Hematopoietic multipotent progenitor cell treated with erythropoietin and hydrocortisone succinate and interleukin-3 and kit ligand, for 8 days (in vitro differentiated cells): ENCODE results near the gene CSTF1.
"Not testable (repeated sequence)": the region's sequence is repeated elsewhere in the genome, so short reads cannot be mapped to it uniquely, and the experiment has no call there.

Experiments used
- DNase-seq: peaks from one replicate; pipeline ENCODE4 v3.0.0-alpha.2; 2015

The CSTF1 gene

DNA sequence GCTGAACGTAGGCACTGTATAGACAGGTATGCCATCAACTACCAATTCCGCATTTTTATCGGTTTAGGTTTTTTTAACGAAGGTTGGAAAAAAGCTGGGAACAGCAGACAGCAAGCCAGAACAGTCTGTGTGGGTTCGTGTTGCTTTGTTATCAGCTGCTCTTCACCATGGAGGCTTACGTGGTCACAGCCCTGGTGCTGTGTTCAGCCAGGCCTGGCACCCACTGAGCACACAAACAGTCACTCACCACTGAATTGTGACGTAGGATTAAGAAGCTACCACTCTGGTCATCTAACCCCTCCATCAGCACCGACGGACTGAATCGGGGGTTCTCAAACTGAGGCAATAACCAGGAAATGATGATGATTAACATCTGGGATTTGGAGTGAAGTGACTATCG, 20.5 kb upstream of the CSTF1 start:
- DNase-seq, result no peak

DNA sequence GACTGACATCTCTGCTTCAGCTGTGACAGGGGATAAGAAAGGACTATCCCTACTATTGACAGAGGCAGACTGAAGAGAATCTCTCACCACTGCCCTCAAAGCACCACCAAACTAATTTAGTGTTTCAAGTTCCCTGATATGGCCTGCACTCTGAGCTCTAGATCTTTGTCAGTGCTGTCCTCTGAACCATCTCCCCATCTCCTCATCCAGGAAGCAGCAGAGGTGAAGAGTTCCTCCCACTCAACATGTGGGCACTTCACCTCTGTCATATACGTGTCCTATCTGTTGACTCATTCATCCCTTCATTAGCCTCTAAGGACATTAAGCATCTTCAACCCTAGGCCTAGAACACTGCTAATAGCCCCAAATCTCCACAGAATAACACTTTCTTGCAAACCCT, 19.6 kb upstream of the CSTF1 start:
- DNase-seq, result peak; percentile 21

DNA sequence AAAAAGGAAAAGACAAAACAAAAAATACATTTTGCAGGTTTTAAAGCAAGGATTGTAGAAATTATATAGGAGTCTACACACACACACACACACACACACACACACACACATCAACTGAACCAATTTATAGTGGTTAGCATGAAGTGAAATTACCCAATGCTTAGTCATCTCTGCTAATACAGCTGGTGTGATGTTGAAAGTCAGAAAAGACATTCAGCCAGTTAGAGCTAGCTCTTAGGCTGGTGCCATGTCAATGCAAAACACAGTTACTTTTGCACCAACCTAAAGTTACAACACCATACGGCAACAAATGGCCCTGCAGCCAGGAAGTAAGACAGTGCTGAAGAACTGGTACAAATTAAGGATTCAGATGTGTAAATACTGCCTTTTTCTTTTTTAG, 18.5 kb upstream of the CSTF1 start:
- peak; percentile 51 for DNase-seq

DNA sequence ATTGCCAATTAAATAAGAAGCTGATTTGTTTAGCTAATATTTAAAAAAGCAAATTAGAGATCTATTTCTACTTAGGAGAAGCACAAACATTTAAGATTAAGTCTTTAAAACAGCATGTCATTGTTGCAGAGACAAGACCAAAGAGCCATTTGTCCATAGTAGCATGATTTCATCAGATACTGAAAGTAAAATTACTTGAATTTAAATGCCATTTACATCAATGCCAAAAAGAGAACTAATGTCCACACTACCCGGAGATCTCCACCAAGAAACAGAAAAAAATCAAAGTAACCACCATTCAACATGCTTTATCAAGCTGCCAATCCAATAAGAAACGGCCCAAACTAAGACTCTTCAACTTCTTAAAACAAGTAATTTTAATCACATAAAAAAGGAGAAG, 16.1 kb upstream of the CSTF1 start:
- DNase-seq, result no peak

DNA sequence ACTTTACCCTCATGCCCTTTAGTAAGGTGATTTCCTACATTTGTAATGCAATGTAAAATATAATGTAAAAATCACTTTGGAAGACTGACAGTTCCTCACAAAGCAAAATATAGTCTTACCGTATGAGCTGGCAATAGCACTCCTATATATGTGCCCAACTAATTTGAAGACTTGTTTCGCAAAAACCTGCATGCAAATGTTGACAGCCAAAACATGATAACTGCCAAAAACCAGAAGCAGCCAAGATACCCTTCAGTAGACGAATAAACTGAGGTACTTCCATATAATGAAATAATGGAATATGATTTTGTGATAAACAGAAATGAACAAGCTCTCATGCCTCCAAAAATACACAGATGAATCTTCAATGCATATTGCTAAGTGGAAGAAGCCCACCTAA, 14.1 kb upstream of the CSTF1 start:
- DNase-seq, result no peak

DNA sequence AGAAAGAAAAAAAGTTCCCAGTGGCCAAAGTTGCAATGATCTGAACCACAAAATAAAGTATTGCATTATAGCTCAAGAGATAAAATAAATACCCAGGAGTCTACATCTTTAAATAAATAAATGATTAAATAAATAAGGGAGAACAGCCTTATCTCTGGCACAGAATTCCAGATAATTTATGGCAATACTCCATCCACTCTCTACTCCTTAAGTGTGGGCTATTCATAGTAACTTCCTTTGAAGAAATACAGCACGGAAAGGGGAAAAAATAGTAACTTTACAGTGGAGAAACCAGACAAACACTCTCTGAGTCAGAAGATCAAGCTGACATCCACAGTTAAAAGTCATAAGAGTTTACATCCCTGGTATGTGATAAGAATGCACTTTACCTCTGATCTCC, 12.1 kb upstream of the CSTF1 start:
- DNase-seq, result no peak

DNA sequence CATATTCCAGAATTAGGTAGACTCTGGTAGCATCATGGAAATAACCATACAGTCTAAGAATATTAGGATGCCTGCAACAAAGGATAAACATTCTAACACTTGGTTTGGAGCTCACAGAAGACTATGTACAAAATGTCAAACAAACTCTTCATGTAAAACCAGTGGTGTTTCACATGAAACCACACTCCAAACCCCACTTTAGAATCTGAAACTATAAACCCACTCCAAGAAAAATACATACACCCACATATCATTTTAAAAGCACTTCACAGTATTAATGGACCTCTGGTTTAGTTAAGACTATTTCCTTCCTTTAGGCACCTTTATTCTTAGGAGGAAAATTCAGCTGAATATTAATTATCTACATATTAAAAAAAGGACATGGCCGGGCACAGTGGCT, 10.9 kb upstream of the CSTF1 start:
- no peak for DNase-seq

DNA sequence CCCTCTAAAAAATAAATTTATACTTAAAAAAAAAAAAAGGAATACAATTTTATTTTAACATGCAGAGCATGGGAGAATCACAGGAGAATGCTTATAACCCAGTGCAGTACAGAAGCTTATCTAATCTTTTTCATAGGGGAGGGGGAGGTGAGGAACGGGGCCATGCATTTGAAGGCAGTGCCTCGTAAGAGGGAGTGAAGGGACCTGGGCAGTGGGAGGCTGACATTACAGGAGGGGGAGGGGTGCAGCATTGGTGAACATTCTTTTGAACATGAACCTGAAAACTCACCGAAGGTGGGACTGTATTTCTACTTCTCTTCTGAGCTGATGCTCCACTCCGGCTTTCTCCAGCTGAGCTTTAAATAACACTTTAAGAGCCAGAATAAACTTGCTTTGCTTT, 9.7 kb upstream of the CSTF1 start:
- no peak for DNase-seq

DNA sequence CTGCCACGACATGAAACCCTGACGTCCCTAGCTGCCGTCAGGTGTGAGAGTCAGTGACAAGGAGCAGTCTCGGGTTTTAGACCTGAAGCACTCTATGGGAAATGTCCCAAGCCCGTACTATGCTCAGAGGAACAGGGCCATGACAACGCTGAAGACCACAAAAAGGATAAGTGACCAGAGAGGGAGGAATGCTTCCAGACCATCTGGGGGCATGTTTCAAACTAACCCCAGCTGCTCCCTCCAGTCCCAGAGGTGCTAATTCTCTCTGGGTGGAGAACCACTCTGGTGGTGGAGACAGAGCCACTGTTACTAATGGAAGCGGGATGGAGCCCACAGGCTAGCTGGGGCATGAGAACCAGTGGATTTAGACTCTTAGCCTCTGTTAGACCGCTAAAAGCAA, 9.1 kb upstream of the CSTF1 start:
- DNase-seq, result no peak

DNA sequence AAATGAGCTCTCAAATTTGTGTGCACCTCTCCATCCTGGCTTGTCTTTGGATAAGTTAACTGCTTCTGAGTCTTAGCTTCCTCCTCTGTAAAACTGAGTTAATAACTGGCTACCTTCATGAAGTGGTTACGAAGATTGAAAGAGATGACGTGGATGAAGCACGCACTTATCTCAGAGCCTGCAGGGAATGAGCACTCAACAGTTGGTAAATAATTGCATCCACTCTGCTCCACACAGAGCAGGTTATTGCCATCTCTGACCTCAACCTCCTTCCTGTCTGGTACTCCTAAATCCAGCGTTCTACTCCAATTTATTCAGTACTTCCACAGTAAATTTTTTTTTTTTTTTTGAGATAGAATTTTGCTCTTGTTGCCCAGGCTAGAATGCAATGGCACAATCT, 7.3 kb upstream of the CSTF1 start:
- DNase-seq, result no peak

DNA sequence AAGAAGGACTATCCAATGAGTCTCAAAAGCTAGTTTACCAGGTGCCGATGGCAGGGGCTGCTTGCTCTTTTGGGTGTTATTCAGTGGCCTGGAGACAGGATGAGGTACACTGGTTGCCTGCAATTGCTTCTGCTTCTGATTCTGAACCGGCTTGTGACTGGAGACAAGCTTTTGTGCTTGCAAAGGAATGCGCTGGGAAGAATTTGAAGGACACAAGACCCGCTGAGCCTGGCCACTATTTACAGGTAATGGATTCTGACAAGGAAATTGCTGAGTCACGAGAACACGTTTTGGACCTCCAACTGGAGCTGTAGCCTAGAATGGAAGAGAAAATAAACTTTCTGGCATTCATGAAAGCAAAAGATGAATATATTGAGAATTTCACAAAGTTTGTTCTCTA, 6.2 kb upstream of the CSTF1 start:
- no peak for DNase-seq

DNA sequence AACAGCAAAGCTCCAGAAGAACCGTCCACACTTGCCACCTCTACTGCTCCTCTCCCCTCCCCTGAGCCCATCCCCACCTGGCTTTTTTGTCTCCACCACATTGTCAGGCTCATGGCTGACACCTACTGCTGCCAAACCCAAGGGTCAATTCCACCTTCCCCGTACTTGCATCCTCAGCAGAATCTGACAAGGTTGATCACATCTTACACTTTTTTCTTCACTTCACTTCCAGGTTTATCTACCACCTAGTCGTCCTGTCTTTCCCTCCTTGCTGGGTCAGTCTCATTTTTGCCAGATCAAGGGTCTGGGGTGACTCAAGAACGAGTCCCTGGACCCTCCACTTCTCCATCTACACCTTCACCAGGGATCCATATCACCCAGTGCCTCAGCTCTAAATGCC, 3.6 kb upstream of the CSTF1 start:
- no peak for DNase-seq

DNA sequence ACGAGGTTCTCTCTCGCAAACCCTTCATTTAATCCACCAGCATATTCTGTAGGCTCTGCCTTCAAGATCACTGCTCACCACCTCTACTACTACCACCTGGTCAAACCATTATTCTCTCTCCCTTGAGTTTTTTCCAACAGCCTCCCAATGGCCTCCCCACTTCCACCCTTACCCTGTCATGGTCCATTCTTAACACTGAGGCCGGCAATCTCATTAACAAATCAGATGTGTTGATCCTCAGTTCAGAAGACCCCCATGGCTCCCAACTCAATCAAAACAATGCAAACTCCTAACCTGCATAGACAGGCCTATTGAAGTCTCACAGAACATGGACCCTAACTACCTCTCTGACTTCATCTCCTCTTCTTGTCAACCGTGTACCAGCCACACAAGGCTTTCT, 2.6 kb upstream of the CSTF1 start:
- no peak for DNase-seq

DNA sequence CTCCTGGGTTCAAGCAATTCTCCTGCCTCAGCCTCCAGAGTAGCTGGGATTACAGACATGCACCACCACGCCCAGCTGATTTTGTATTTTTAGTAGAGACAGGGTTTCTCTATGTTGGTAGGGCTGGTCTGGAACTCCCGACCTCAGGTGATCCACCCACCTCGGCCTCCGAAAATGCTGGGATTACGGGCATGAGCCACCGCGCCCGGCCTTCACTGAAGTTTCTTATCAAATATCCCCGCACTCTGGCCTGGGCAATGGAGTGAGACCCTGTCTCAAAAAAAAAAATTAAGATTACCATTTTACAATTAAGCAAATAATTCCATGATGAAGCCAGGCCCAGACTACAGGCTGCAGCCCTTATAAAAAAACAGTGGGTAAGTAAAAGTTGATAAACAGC, 2.0 kb upstream of the CSTF1 start:
- not testable (repeated sequence) for DNase-seq

DNA sequence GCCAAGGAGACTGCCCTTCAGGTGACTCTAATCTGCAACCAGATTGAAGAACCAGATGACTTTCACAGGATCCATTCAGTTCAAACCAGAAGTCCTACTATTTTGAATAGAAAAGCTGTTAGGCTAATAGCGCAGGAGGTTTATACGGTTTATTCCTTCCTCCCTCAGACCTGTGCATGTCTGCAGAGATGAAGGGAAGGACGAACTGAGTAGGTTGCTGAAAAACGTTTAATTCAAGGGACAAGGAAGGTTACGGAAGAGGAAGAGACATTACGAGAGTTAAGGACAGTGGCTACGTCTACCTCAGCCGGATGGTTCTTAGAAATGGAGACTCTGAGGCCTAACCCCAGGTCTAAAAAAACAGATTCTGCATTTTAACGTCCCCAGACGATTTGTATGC, 1.4 kb upstream of the CSTF1 start:
- DNase-seq, result no peak

DNA sequence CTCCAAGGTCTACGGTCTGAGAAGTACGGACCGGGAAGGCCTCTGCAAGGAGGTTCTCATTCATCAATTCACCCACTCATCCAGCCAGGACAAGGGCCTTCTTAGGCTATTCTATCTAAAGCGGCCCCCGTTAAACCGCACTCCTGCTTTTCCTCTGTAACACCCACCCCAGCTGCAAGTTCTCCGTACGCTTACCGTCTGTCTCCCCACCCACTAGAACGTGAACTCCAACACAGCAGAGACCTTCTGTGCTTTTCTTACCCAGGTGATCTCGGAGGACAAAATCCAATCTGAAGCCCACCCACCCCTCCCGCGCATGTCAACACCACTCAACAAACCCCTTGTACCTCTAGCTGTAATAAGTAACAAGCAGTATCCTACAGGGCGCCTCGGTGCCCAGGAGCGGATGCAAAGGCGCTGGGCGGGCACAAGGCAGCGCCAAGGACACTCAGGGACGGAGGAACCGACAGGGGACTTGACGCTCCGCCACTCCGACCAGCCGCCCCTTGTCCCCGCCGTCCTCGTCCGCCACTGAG, 781 bp upstream of the CSTF1 start:
- peak; percentile 19 for DNase-seq

DNA sequence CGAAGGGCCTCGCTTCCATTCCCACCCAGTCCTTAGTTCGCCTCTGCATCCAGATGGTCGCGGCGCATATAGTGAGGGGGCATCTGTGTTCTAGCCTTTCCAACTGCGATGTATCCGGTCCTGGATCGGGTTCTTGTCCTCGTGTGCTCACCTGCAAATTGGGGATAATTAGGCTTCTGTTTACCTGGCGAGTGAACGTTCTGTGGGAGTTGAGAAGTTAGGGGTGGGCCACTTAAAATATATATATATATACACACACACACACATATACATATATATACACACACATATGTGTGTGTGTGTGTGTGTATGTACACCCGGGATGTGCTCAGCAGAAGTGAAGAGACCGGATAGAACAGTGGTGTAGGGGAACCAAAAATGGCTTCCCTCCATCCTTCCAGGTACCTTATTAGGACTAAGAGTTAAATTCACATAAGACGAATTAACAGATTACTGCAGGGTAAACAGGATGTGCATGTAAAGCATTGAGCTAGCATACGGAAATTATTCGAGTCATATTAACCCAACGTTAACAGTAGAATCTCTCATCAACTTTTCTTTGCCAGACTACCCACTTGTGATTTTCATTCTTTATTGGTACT, 537 bp downstream of the CSTF1 start:
- peak; percentile 36 for DNase-seq

DNA sequence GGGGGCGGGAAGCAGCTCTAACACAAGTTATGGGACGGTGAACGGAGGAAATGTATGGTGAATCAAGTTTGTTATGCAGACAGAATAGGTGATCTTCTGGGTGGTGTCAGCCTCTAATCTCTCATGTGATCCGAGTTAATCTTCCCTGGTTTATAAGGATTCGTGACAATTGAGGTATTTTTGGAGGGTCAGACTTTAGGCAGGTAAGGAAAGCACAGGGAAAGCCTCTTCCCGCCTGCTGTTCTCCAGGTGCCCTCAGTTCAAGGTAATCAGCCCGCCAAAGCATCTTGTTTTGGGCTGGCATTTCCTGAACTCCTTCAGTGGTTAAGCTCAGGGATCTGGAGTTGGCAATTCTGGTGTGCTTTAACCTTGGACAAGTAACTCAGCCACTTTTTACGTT, 1.2 kb downstream of the CSTF1 start:
- DNase-seq, result no peak

DNA sequence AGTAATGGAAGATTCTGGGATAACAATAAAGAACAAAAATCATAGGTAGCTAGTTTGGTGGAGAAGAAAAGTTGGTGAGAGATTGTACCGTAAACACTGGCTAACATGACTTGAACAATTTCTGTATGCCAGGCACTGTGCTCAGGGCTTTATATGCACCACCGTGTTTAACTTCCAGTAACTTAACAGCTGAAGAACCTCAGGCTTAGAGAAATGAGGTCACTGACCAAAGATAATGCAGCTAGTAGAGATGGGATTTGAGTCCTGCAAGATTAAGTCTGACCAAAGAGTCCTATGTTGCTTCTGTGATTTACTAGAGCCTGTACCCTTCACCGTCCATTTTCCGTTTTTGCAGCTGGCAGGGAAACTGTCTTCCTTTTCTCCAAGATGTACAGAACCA, 2.7 kb downstream of the CSTF1 start:
- DNase-seq, result no peak

DNA sequence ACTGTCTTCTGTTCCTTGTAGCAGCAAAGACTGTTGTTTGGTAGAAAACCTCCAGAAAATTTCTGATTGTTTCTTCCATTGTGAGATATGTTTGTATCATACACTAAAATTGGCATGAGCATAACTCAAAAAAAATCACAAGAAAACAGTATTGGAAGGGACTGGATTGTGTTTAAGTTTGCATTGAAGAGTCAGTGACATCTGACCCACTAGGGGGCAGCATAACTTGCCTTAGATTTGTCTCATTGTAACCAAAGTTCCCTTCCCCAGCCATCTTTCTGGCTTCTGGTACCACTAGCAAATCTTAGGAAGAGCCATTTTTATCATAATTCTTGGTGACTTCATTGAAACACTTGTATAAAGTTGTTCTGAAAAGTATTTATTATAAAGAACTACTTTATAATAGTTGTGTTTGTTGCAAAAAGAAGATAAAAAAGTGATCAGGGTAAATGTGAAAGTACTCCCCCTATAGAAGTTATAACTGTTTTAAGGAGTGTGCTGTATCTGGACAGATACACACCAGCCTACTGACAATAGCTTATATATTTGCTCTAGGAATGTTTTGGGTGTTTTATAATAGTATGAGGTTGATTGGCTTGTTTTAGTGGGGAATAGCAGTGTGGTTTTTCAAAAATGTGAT, 7.7 kb downstream of the CSTF1 start:
- DNase-seq, result peak; percentile 85

DNA sequence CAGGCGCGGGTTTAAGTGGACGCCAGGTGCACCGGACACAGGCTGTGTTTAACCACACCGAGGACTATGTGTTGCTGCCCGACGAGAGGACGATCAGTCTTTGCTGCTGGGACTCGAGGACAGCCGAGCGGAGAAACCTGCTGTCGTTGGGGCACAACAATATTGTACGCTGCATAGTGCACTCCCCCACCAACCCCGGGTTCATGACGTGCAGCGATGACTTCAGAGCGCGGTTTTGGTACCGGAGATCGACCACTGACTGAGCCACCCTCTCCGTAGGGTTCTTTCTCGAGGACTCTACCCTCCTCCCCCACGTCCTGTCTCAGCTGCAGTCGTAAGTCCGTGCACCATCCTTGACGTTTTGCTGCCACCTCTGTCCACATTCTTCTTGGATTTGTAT, 11.0 kb downstream of the CSTF1 start:
- DNase-seq, result no peak

DNA sequence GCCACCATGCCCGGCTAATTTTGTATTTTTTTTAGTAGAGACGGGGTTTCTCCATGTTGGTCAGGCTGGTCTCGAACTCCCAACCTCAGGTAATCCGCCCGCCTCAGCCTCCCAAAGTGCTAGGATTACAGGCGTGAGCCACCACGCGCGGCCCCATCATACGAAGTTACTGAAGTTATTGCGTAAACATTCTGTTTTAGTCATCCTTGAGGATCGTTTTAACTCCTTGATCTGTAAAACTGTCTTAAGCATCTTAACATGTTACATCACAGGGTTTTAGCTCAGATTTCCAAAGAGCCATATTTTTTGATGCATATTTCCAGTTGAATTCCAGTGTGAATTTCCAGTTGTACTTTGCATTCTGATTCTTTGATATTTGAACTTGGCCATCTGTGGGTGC, 12.9 kb downstream of the CSTF1 start:
- not testable (repeated sequence) for DNase-seq

DNA sequence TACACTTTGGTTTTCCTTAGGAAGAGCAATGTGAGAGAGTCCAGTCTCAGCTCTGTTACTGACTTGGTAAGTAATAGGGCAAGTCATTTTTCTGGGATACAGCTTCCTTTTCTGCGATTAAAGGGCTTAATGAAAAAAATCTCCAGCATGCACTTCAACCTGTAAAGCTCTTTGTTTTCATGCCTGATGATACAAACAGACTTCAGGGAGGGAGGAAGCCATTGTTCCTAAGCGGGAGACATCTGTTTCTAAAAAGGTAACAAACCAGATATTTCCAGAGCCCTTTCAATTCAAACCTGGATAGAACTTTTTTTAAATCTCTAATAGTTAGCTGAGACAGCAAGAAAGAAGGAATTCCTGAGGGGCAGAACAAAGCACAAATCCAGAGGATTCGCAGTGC, 14.5 kb downstream of the CSTF1 start:
- DNase-seq, result no peak

DNA sequence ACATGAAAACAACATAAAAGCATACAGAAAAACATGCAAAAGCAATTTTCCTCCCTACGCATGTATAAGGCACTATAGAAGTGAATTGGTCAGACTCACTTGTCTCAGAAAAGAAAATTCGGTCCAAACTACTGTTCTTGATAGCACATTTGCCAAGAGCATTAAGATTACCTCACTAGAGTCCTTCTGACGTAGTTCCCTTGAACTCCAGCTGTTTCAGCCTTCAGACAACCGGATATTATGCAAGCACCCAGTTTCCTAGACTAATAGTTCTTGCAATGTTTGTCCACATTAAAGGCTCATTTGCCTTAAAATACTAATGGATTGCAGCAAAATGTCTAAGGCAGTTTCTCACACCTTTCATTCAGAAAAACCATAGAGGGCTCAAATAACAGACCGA, 17.1 kb downstream of the CSTF1 start:
- DNase-seq, result peak; percentile 17

DNA sequence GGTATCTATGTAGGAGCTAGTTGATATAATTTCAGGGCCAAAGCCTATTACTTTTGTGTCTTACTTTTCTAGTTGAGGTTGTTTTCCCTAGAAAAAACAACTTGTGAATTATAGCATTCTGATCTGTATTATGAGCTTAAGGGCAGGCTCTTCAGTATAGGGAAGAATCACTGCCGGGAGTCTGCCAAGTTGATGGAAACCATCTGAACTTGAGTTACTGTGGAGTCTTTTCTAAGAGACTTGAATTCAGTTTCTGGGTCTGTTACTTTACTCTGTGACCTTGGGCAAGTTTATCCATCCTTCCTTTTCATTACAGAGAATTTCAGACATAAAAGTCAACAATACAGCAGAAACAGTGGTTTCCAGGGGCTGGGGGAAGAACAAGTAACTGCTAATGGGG, 17.5 kb downstream of the CSTF1 start:
- no peak for DNase-seq
